Stomach (tissue), 4 donors: ENCODE measurements around the gene C3orf20.

ENCODE experiments used
- CTCF ChIP-seq, 7 experiments: fragments of 450-650 bp in 4 of 7; fragments of 200-600 bp in 3 of 7; sonication (generic) in 3 of 7; IDR thresholded peaks; one replicate each; pipeline ENCODE4 v1.5.1; 2016 to 2019; ENCODE audit warnings: antibody characterized with exemption in 7 of 7, control low read depth in 2 of 7, mild to moderate bottlenecking in 1 of 7
- POLR2A ChIP-seq, 4 donors: fragments of 450-650 bp; IDR thresholded peaks; one replicate each; pipeline ENCODE4 v1.6.1; 2016; ENCODE audit warnings: antibody characterized with exemption in 4 of 4, control low read depth in 2 of 4, mild to moderate bottlenecking in 1 of 4, moderate library complexity in 1 of 4

- TF ChIP-seq CTCF (IDR thresholded peaks at IDR 0.05) (no peak), POLR2A (IDR thresholded peaks at IDR 0.05) (no peak)
These were observed 89.6 kb downstream of the C3orf20 start for GRCh38 chr3:14764331-14765059.
